NCI-H187 treated with DMSO at 0.1 percent for 48 hours (cell line): ENCODE data around the gene ARHGEF26.

Source experiments
- DNase-seq: peaks from one replicate; lab custom pipeline; 2025; lab: John Stamatoyannopoulos, UW

ARHGEF26 gene

GRCh38 chr3:154210986-154211385 is 89.8 kb downstream of the ARHGEF26 start:
- no peak for DNase-seq

DNA sequence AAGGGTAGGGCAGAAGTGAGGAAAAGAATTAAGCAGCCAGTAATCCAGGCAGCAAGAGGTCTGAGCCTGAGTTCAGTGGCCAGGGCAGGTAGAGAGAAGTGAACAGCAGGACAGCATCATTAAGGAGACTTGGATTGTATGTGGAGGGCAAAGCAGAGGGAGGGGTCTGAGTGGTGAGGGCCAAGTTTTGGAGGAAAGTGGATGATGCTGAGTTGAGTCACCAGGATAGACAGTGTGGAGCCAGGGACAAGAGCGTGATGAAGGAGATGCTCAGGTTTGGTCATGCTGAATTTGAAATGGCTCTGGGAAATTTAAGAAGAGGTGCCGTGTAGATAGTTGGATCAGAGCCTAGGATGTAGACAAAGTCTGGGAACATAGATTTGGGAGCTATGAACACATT is 93.1 kb downstream of the ARHGEF26 start:
- DNase-seq, result no peak

- DNase-seq, result no peak
Measured at GRCh38 chr3:154217671-154218070, 96.5 kb downstream of the ARHGEF26 start.

DNA sequence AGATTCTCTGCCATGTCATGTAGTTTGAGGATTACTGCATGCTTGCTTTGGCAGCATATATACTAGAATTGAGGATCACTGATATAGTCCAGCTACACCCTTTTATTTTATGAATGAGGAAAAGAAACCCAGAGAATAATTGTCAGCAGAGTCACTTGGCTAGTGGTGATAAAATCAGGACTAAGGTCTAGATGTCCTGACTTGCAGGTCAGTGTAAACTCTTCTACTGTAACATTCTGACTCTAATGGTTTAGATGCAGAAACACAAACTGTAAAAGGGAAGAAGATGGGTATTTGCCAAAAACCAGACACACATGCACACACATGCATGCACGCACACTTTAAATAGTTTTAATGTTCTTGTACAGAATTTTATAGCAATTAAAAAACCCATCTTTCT is 97.5 kb downstream of the ARHGEF26 start:
- no peak for DNase-seq

GRCh38 chr3:154220462-154220861 is 99.3 kb downstream of the ARHGEF26 start:
- no peak for DNase-seq

DNA sequence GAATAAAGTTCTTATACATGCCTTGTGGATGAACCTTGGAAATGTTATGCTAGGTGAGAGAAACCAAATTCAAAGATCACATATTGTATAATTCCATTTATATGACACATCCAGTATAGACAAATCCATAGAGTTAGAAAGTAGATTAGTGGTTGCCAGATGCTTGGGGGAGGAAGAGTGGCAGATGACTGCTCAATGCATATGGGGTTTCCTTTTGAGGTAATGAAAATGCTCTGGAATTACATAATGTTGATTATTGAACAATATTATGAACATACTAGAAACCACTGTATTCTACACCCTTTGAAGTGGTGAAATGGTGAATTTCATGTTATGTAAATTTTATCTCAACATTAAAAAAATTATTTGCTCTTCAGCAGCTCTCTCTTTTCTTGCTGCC is 102.3 kb downstream of the ARHGEF26 start:
- DNase-seq, result no peak

GRCh38 chr3:154224366-154224765 is 103.2 kb downstream of the ARHGEF26 start:
- no peak for DNase-seq

DNA sequence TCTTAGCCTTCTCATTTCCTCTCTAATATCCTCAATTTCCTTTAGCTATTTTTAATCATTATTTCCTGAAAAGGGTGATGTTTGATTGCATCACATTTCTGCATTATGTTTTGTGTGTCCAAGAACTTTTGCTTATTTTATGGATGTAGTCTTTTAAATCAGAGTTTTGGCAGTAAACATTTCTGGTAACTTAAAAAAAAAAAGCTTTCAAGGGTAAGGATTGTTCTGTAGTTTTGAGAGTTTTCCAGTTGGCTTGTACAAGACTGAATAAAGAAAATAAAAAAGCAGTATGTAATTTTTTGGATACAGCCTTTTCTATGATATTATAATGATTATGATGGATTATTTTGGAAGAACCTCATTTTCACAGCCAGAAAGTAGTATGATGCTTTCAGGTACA is 103.7 kb downstream of the ARHGEF26 start:
- DNase-seq, result no peak

DNA sequence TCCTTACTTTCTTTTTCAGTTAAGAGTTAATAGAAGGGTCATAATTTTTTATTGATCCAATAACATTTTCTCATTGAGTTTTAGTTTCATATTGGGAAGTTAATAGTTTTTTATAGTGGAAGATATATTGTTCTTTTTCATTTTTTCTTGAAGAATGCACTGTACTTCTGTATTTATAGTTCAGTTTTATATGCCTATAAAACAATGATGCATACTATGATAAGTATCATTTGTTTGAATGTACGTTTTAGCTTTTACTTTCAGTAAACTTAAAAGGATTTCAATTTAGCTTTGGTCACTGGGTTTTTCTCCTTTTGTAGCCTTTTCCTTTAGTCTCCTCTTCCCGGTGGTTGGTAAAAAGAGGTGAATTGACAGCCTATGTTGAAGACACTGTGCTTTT is 104.3 kb downstream of the ARHGEF26 start:
- DNase-seq, result no peak

DNA sequence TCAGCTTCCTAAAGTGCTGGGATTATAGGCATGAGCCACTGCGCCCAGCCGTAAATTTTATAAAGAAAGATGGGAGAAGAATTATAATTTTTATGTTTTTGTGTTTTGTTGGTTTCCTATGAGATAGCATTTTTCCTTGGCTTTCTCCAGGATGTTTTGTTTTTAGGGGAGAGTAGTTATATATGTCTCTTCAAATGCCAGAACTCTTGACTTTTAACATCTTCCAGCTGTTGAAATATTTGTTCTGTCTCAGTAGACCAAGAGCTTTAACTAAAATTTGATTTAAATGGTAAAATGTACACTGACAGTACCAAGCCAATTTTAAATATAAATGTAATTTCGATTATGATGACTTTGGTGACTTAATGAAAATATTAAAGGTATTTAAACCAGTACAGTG is 106.3 kb downstream of the ARHGEF26 start:
- DNase-seq, result no peak

GRCh38 chr3:154228561-154229216 is 107.5 kb downstream of the ARHGEF26 start:
- no peak for DNase-seq

GRCh38 chr3:154229217-154229590 is 108.0 kb downstream of the ARHGEF26 start:
- no peak for DNase-seq

- DNase-seq, result no peak
Measured at GRCh38 chr3:154235330-154235729, 114.1 kb downstream of the ARHGEF26 start.

DNA sequence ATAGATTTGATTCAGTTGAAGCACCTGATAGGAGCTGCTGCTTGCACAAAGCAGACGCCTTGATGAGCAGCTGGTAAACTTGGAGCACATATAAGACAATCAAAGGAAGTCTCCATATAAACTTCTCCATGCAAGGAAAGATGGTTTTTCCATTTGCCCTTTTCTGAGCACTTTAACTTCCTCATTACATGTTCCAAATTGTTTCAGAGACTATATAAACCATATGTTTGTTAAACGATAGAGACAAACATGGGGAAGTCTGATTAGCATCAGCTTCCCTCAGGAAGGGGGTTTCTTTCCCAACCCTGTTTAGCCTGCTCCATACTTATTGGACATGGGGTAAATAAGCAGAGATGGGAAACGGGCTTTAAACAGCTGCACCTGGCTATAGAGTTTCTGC is 115.1 kb downstream of the ARHGEF26 start:
- DNase-seq, result no peak

- no peak for DNase-seq
Measured at GRCh38 chr3:154240235-154240634, 119.0 kb downstream of the ARHGEF26 start.

GRCh38 chr3:154241496-154241895 is 120.3 kb downstream of the ARHGEF26 start:
- no peak for DNase-seq

- DNase-seq, result no peak
Measured at GRCh38 chr3:154242766-154243165, 121.6 kb downstream of the ARHGEF26 start.

DNA sequence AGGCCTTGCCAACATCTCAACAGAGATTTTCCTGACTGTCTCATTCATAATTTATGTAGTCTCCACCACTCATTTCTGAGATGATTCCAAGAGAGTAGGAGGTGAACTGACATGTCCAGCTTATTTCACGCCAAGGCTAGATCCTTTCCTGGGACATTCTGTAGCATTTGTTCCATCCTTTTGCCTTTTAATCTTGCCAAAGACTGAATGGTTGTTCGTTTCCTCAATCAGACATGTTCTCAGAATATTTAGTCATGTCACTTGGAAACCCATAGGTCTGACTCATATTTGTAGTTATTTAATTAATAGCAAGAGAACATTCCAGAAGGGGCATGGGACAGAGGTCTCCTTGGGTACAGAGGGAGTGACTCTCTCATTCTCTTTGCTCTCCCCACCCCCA is 122.2 kb downstream of the ARHGEF26 start:
- DNase-seq, result no peak

GRCh38 chr3:154244644-154245043 is 123.5 kb downstream of the ARHGEF26 start:
- DNase-seq, result no peak

DNA sequence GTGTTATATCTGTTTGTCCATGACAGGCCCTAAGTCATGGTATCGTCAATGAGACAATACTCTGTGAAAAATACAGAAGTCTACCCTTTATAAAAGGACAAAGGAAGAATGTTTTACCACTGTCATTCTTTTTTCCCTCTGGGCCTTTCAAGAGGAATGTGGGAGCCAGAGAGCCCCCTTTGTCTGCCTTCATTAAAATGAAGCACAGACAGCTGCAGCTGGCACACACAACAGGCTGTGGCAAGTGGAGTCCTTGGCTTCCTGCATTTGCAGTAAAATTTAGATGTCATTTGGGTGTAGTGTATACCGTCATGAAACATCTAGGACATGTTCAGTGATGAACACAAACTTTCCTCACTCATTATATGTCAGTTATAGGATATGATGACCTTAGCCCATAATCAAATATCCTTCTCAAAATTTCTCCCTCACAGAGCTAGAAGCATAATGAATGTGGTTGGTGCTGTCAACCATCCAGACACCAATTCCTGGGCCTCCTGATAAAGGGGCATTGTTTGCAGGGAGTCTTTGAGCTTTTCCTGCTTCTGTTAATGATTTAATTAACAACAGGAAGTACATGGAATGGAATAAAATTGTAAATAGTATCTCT is 126.7 kb downstream of the ARHGEF26 start:
- no peak for DNase-seq

- no peak for DNase-seq
Measured at GRCh38 chr3:154250291-154250690, 129.1 kb downstream of the ARHGEF26 start.

DNA sequence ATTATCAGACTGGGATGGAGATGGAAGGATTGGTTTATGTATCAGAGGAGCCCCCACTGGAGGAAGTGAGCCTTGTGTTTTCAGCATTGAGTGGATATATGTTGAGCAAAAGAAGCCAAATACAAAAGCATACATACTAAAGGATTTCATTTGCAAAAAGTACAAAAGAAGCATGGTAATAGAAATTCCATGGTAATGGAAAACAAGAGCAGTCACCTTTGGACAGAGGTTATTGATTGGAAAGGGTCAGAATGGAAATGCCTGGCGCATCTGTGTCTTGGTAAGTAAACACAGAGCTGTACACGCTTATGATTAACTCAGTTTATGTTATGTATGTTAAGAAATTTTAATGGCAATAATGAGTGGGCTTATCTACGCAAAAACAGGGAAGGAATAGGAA is 130.4 kb downstream of the ARHGEF26 start:
- no peak for DNase-seq

DNA sequence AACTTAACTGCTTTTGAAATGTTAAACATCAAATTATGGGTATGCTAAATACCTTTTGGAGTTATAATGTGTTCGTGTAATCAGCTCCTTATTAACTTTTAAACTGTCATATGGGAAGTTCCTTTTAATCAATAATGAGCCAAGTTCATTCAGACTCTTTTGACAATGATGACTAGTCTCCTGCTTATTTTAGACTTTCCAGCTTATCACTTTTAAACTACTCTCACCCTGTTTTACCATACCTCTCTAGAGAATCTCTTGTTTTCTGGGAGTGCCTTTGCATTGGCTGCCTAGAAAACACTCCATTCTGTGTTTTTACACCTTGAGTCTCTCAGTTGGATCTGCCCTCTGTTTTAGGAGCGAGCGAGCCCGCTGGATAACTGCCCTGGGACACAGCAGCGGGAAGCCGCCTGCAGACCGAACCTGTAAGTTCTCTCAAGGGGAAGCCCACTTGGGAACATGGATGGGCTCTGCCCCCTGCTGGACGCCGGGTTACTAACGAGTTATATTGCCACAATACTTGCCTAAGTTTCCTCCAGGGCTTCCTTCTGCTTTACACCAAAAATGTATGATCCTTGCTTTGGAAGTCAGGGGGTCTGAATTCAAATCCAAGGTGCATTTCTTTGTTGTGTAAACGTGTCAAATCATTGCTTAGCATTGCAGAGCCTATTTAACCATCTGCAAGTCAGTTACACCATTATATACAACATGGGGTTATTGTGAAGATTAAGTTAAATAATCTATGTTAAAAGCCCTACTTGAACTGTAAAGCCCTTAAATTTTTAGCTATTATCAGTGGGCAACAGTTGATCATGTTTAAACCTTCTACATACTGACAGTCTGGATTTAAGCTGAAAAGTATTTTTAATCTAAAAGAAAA is 131.8 kb downstream of the ARHGEF26 start:
- peak; percentile 21 for DNase-seq
